Fibroblast of lung (primary cell): ENCODE results near the gene LYRM2. TPM values are rescaled to one million over a fixed set of nuclear protein-coding genes. Genes with fewer than 3 reads are reported as not detected.
A peak's percentile ranks its signal among the peaks of the same experiment; 100 is the strongest.

Source experiments
- DNase-seq, 2 donors: peaks; one replicate each; pipeline versions ENCODE4 v3.0.0 to v3.0.0-alpha.2; 2010; ENCODE audit warnings: low read depth in 2 of 2
- H2AFZ ChIP-seq: 2 replicates; pipeline ENCODE4 v1.5.1; 2012; ENCODE audit warnings: low read length, control low read depth, inconsistent platforms
- H3K27ac ChIP-seq: 2 replicates; pipeline ENCODE4 v1.5.1; 2011; ENCODE audit warnings: low read length, control low read depth; ENCODE audit not compliant: insufficient read depth
- H3K27me3 ChIP-seq: 2 replicates; pipeline ENCODE4 v1.5.1; 2011; ENCODE audit warnings: mild to moderate bottlenecking, low read length; ENCODE audit not compliant: control insufficient read depth, insufficient read depth
- H3K36me3 ChIP-seq: 2 replicates; pipeline ENCODE4 v1.5.1; 2011; ENCODE audit warnings: low read length; ENCODE audit not compliant: control insufficient read depth, insufficient read depth
- H3K4me1 ChIP-seq: 2 replicates; pipeline ENCODE4 v1.5.1; 2011; ENCODE audit warnings: low read length; ENCODE audit not compliant: control insufficient read depth, insufficient read depth; ENCODE audit errors: extremely low read depth
- H3K4me2 ChIP-seq: 2 replicates; pipeline ENCODE4 v1.5.1; 2011; ENCODE audit warnings: low read length, control low read depth; ENCODE audit not compliant: insufficient read depth; ENCODE audit errors: extremely low read depth
- H3K4me3 ChIP-seq, 4 experiments: fragments of 200-600 bp in 1 of 4; sonication (generic) in 1 of 4; replicated peaks in 1 of 4; 2 replicates each; pipeline ENCODE4 v1.5.1; 2011 to 2016; ENCODE audit warnings: low read length in 4 of 4, low read depth in 3 of 4, mild to moderate bottlenecking in 3 of 4, control low read depth in 2 of 4, inconsistent platforms in 1 of 4, mixed read lengths in 1 of 4; ENCODE audit not compliant: insufficient read depth in 1 of 4; ENCODE audit errors: control extremely low read depth in 1 of 4
- H3K79me2 ChIP-seq: 2 replicates; pipeline ENCODE4 v1.5.1; 2012; ENCODE audit warnings: mild to moderate bottlenecking, low read length, inconsistent platforms; ENCODE audit not compliant: control insufficient read depth, insufficient read depth
- H3K9ac ChIP-seq: 2 replicates; pipeline ENCODE4 v1.5.1; 2011; ENCODE audit warnings: mild to moderate bottlenecking, low read length, control low read depth; ENCODE audit not compliant: insufficient read depth
- H3K9me3 ChIP-seq: 2 replicates; pipeline ENCODE4 v1.5.1; 2012; ENCODE audit warnings: low read depth, low read length; ENCODE audit not compliant: control insufficient read depth, insufficient read depth
- H4K20me1 ChIP-seq: 2 replicates; pipeline ENCODE4 v1.5.1; 2011; ENCODE audit warnings: low read length; ENCODE audit not compliant: control insufficient read depth, insufficient read depth; ENCODE audit errors: extremely low read depth
- EZH2 ChIP-seq: IDR thresholded peaks from 2 replicates; pipeline ENCODE4 v1.5.1; 2012; ENCODE audit warnings: low read length, control low read depth, mild to moderate bottlenecking; ENCODE audit errors: missing control alignments
- polyA plus RNA-seq, 2 donors: library from polyadenylated mRNA; depleted of rRNA in 1 of 2; stranded (reverse) in 1 of 2; unstranded in 1 of 2; fragments of >200 nt; gene quantifications; 2 replicates each; pipeline ENCODE4 v1.2.1, GENCODE V29; 2011 to 2012; ENCODE audit warnings: missing spikeins in 1 of 2
- total RNA-seq: library from RNA; depleted of rRNA; stranded (reverse); fragments of >200 nt; gene quantifications from 2 replicates; pipeline ENCODE4 v1.2.1, GENCODE V29; 2014
- TF ChIP-seq, protein P1 (sequence below), 2 donors: IDR thresholded peaks in 1 of 2; conservative IDR thresholded peaks in 1 of 2; 1 replicate in 1 of 2; 2 replicates in 1 of 2; pipeline ENCODE4 v1.5.1; 2011 to 2012; ENCODE audit warnings: low read length in 2 of 2, control low read depth in 1 of 2, inconsistent platforms in 1 of 2, low read depth in 1 of 2, mild to moderate bottlenecking in 1 of 2

LYRM2 gene
- total and polyA plus RNA-seq, 2 donors (not counting 1 experiment from before 2014, with no cell fraction given) = 27.4 to 66.1 TPM

- no peak overlapping the region for H2AFZ ChIP-seq
- H3K36me3 ChIP-seq = peaks cover 7% of the 10 kb centered on the region
- H3K4me2 ChIP-seq = no peak overlapping the region
- H3K27ac ChIP-seq = no peak overlapping the region
- DNase-seq = peak; percentile 40 to 56
- H3K4me1 ChIP-seq = no peaks in the 10 kb centered on the region
- H3K9ac ChIP-seq = no peak overlapping the region
- no peak overlapping the region for H3K4me3 ChIP-seq
- no peak for TF ChIP-seq EZH2
- TF ChIP-seq, protein P1, sequence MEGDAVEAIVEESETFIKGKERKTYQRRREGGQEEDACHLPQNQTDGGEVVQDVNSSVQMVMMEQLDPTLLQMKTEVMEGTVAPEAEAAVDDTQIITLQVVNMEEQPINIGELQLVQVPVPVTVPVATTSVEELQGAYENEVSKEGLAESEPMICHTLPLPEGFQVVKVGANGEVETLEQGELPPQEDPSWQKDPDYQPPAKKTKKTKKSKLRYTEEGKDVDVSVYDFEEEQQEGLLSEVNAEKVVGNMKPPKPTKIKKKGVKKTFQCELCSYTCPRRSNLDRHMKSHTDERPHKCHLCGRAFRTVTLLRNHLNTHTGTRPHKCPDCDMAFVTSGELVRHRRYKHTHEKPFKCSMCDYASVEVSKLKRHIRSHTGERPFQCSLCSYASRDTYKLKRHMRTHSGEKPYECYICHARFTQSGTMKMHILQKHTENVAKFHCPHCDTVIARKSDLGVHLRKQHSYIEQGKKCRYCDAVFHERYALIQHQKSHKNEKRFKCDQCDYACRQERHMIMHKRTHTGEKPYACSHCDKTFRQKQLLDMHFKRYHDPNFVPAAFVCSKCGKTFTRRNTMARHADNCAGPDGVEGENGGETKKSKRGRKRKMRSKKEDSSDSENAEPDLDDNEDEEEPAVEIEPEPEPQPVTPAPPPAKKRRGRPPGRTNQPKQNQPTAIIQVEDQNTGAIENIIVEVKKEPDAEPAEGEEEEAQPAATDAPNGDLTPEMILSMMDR (conservative IDR thresholded peaks at IDR 0.05 in 1 of 2, IDR thresholded peaks at IDR 0.05 in 1 of 2; ENCODE audit: low read depth in 1 of 2, low read length in 2 of 2) = no peak
- H3K9me3 ChIP-seq = no peaks in the 10 kb centered on the region
- no peaks in the 10 kb centered on the region for H3K79me2 ChIP-seq
- H4K20me1 ChIP-seq = no peaks in the 10 kb centered on the region
- no peaks in the 10 kb centered on the region for H3K27me3 ChIP-seq
Observed at GRCh38 chr6:89667872-89668556, 29.5 kb upstream of the LYRM2 start.

- peaks cover 4% of the 10 kb centered on the region for H3K36me3 ChIP-seq
- no peak overlapping the region for H3K4me3 ChIP-seq
- no peak overlapping the region for H3K9ac ChIP-seq
- no peaks in the 10 kb centered on the region for H3K9me3 ChIP-seq
- no peaks in the 10 kb centered on the region for H3K79me2 ChIP-seq
- no peak for DNase-seq
- H3K4me1 ChIP-seq = no peaks in the 10 kb centered on the region
- H3K27ac ChIP-seq = no peak overlapping the region
- TF ChIP-seq EZH2 = no peak
- TF ChIP-seq, protein P1 (conservative IDR thresholded peaks at IDR 0.05 in 1 of 2, IDR thresholded peaks at IDR 0.05 in 1 of 2; ENCODE audit: low read depth in 1 of 2, low read length in 2 of 2) = no peak
- no peak overlapping the region for H2AFZ ChIP-seq
- no peaks in the 10 kb centered on the region for H4K20me1 ChIP-seq
- no peak overlapping the region for H3K4me2 ChIP-seq
- no peaks in the 10 kb centered on the region for H3K27me3 ChIP-seq
Observed at GRCh38 chr6:89662659-89663223, 24.2 kb upstream of the LYRM2 start.

- Histone ChIP-seq H3K9ac (no peak overlapping the region), H3K4me3 (no peak overlapping the region), H3K27me3 (no peaks in the 10 kb centered on the region), H3K36me3 (peaks cover 6% of the 10 kb centered on the region), H3K27ac (no peak overlapping the region), H3K9me3 (no peaks in the 10 kb centered on the region), H2AFZ (no peak overlapping the region), H3K79me2 (no peaks in the 10 kb centered on the region), H4K20me1 (no peaks in the 10 kb centered on the region), H3K4me2 (no peak overlapping the region), H3K4me1 (no peaks in the 10 kb centered on the region)
- TF ChIP-seq, protein P1 (conservative IDR thresholded peaks at IDR 0.05 in 1 of 2, IDR thresholded peaks at IDR 0.05 in 1 of 2; ENCODE audit: low read depth in 1 of 2, low read length in 2 of 2) = no peak
- TF ChIP-seq EZH2 = no peak
- no peak for DNase-seq
Observed at GRCh38 chr6:89661559-89661958, 23.0 kb upstream of the LYRM2 start.
